Mesendoderm (in vitro differentiated cells): Measurements from ENCODE around the gene UBAP2L.
"Not testable (repeated sequence)": the region's sequence is repeated elsewhere in the genome, so short reads cannot be mapped to it uniquely, and the experiment has no call there.

Source experiments
- DNase-seq: peaks from one replicate; pipeline ENCODE4 v3.0.0; 2013
- H2AK5ac ChIP-seq: 2 replicates; pipeline ENCODE4 v1.6.1; 2013; ENCODE audit warnings: low read length, inconsistent platforms
- H2BK120ac ChIP-seq: 2 replicates; pipeline ENCODE4 v1.6.1; 2013; ENCODE audit warnings: low read depth, mild to moderate bottlenecking, low read length, moderate library complexity, mixed read lengths
- H2BK15ac ChIP-seq: replicated peaks from 2 replicates; pipeline ENCODE4 v1.6.1; 2013; ENCODE audit warnings: low read depth, mild to moderate bottlenecking, moderate library complexity
- H2BK5ac ChIP-seq: 2 replicates; pipeline ENCODE4 v1.6.1; 2013; ENCODE audit warnings: low read length, inconsistent platforms
- H3K18ac ChIP-seq: 2 replicates; pipeline ENCODE4 v1.6.1; 2013; ENCODE audit warnings: mild to moderate bottlenecking, low read length, mixed read lengths
- H3K23ac ChIP-seq: one replicate; pipeline ENCODE4 v1.6.1; 2013; ENCODE audit warnings: low read length
- H3K27ac ChIP-seq: 2 replicates; pipeline ENCODE4 v1.5.1; 2013; ENCODE audit warnings: low read depth, mild to moderate bottlenecking, inconsistent platforms, low read length, moderate library complexity
- H3K27me3 ChIP-seq: 2 replicates; pipeline ENCODE4 v1.6.1; 2013; ENCODE audit warnings: low read length, control low read depth, mild to moderate bottlenecking, inconsistent platforms; ENCODE audit not compliant: insufficient read depth, poor library complexity
- H3K36me3 ChIP-seq: 2 replicates; pipeline ENCODE4 v1.6.1; 2013; ENCODE audit warnings: low read length, inconsistent platforms; ENCODE audit not compliant: control insufficient read depth, insufficient read depth
- H3K4ac ChIP-seq: one replicate; pipeline ENCODE4 v1.6.1; 2013; ENCODE audit warnings: low read depth, mild to moderate bottlenecking, low read length, moderate library complexity
- H3K4me1 ChIP-seq: 2 replicates; pipeline ENCODE4 v1.6.1; 2013; ENCODE audit warnings: low read depth, low read length, inconsistent platforms; ENCODE audit not compliant: control insufficient read depth
- H3K4me2 ChIP-seq: 2 replicates; pipeline ENCODE4 v1.6.1; 2013; ENCODE audit warnings: low read length
- H3K4me3 ChIP-seq: 2 replicates; pipeline ENCODE4 v1.5.1; 2013; ENCODE audit warnings: mild to moderate bottlenecking, low read length
- H3K56ac ChIP-seq: one replicate; pipeline ENCODE4 v1.6.1; 2013; ENCODE audit warnings: low read length
- H3K79me1 ChIP-seq: 2 replicates; pipeline ENCODE4 v1.6.1; 2013; ENCODE audit warnings: low read length, inconsistent platforms
- H3K79me2 ChIP-seq: 2 replicates; pipeline ENCODE4 v1.6.1; 2013; ENCODE audit warnings: mild to moderate bottlenecking, low read length; ENCODE audit not compliant: control insufficient read depth, insufficient read depth
- H3K9ac ChIP-seq: 2 replicates; pipeline ENCODE4 v1.6.1; 2013; ENCODE audit warnings: low read length, inconsistent platforms
- H4K5ac ChIP-seq: one replicate; pipeline ENCODE4 v1.6.1; 2013; ENCODE audit warnings: low read length
- H4K8ac ChIP-seq: one replicate; pipeline ENCODE4 v1.6.1; 2013; ENCODE audit warnings: low read depth, mild to moderate bottlenecking, control low read depth, low read length, moderate library complexity
- WGBS: extraction: QIAGEN DNeasy Blood & Tissue Kit; methylation state at CpG from one replicate; pipeline ENCODE4 v1.1.7; 2013; ENCODE audit warnings: low lambda C conversion rate, missing lambda C conversion rate; ENCODE audit not compliant: insufficient coverage; ENCODE audit errors: extremely low coverage; 5-methylcytosine and 5-hydroxymethylcytosine counted together

UBAP2L gene

DNA sequence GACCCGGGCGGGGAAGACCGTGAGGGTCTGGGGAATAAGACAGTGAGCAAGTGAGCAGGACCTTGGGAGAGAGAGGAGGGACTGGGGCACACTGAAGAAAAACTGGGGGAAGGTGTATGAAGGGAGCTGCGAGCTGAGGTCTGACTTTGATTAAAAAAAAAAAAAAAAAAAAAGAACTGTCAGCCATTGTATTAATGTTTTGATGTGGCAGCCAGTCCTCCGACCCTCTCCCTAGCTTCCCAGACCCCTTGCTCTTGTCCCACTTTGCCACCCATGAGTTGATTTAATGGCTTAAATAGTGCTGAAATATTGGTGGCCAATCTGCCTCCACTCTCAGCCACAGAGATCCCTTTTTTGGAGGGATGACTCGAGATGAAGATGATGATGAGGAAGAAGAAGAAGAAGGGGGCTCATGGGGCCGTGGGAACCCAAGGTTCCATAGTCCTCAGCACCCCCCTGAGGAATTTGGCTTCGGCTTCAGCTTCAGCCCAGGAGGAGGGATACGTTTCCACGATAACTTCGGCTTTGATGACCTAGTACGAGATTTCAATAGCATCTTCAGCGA lies 52.3 kb downstream of the UBAP2L start:
- Histone ChIP-seq H3K4me3 (peak overlapping the region; percentile 73), H2BK15ac (no peak overlapping the region), H3K79me1 (peaks cover 7% of the 10 kb centered on the region), H3K56ac (peak overlapping the region; percentile 97), H3K4me1 (no peaks in the 10 kb centered on the region), H2AK5ac (peak overlapping the region; percentile 98), H3K4me2 (peak overlapping the region; percentile 97), H3K18ac (peak overlapping the region; percentile 86), H3K9ac (peak overlapping the region; percentile 100), H3K27me3 (no peaks in the 10 kb centered on the region), H3K27ac (peak overlapping the region; percentile 31), H3K36me3 (peaks cover 3% of the 10 kb centered on the region), H3K23ac (no peak overlapping the region), H2BK5ac (peak overlapping the region; percentile 21), H2BK120ac (no peak overlapping the region), H4K5ac (peak overlapping the region; percentile 87), H4K8ac (no peak overlapping the region), H3K79me2 (peaks cover 7% of the 10 kb centered on the region), H3K4ac (peak overlapping the region; percentile 87)
- no peak for DNase-seq
- WGBS = no CpG with 5 or more reads among the region's 13 CpGs

DNA sequence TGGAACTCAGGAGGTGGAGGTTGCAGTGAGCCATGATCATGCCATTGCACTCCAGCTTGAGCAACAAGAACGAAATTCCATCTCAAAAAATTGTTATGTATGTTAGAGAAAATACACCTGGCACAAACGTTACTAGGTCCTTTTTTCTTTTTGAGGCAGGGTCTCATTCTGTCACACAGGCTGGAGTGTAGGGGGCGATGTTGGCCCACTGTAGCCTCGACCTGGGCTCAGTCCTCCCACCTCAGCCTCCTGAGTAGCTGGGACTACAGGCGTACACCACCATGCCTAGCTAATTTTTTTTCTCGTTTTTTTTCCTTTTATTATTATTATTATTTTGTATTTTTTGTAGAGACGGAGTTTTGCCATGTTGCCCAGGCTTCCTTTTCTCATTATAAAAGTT lies 56.0 kb downstream of the UBAP2L start:
- Histone ChIP-seq H3K4me2 (no peak overlapping the region), H3K4me1 (no peaks in the 10 kb centered on the region), H2BK120ac (no peak overlapping the region), H3K27me3 (no peaks in the 10 kb centered on the region), H3K4ac (no peak overlapping the region), H3K18ac (no peak overlapping the region), H4K8ac (no peak overlapping the region), H2BK15ac (no peak overlapping the region), H3K79me2 (peaks cover 7% of the 10 kb centered on the region), H2AK5ac (no peak overlapping the region), H3K56ac (no peak overlapping the region), H3K23ac (no peak overlapping the region), H2BK5ac (no peak overlapping the region), H3K79me1 (peaks cover 7% of the 10 kb centered on the region), H4K5ac (no peak overlapping the region), H3K36me3 (peaks cover 3% of the 10 kb centered on the region), H3K27ac (no peak overlapping the region), H3K4me3 (no peak overlapping the region), H3K9ac (no peak overlapping the region)
- no CpG with 5 or more reads among the region's 7 CpGs for WGBS
- peak; percentile 34 for DNase-seq

DNA sequence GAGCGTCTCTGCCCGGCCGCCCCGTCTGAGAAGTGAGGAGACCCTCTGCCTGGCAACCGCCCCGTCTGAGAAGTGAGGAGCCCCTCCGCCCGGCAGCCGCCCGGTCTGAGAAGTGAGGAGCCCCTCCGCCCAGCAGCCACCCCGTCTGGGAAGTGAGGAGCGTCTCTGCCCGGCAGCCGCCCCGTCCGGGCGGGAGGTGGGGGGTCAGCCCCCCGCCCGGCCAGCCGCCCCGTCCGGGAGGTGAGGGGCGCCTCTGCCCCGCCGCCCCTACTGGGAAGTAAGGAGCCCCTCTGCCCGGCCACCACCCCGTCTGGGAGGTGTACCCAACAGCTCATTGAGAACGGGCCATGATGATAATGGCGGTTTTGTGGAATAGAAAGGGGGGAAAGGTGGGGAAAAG lies 66.8 kb downstream of the UBAP2L start:
- not testable (repeated sequence) for H3K23ac ChIP-seq, H4K8ac ChIP-seq, H3K4me2 ChIP-seq, H2BK120ac ChIP-seq, H3K79me1 ChIP-seq, H2BK15ac ChIP-seq, H2AK5ac ChIP-seq, H4K5ac ChIP-seq, H3K27ac ChIP-seq, H3K56ac ChIP-seq, H3K27me3 ChIP-seq, H3K79me2 ChIP-seq, H2BK5ac ChIP-seq, DNase-seq, H3K4me3 ChIP-seq, H3K4ac ChIP-seq, H3K36me3 ChIP-seq, H3K4me1 ChIP-seq, H3K9ac ChIP-seq, H3K18ac ChIP-seq
- no CpG with 5 or more reads among the region's 30 CpGs for WGBS

DNA sequence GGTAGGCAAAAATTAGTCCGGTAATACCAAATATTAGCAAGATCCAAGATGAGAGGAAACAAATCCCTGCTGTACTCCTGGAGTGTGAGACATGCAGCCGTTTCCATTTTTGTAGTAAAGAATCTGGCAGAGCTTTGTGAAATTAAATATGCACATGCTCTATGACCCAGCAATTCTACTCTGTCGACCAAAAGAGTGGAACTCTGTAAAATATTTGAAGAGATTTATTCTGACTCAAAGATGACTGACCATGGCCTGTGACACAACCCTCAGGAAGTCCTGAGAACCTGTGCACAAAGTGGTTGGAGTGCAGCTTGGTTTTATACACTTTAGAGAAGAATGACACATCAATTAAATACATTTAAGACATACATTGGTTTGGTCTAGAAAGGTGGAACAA lies 67.9 kb downstream of the UBAP2L start:
- H3K27ac ChIP-seq = no peak overlapping the region
- no CpG with 5 or more reads among the region's 3 CpGs for WGBS
- no peaks in the 10 kb centered on the region for H3K27me3 ChIP-seq
- H3K18ac ChIP-seq = no peak overlapping the region
- no peak overlapping the region for H3K4me2 ChIP-seq
- H3K4me1 ChIP-seq = no peaks in the 10 kb centered on the region
- H3K36me3 ChIP-seq = no peaks in the 10 kb centered on the region
- no peak overlapping the region for H2AK5ac ChIP-seq
- H3K79me2 ChIP-seq = no peaks in the 10 kb centered on the region
- no peak overlapping the region for H4K5ac ChIP-seq
- H3K9ac ChIP-seq = no peak overlapping the region
- no peak overlapping the region for H3K56ac ChIP-seq
- DNase-seq = no peak
- H3K4me3 ChIP-seq = no peak overlapping the region
- no peak overlapping the region for H3K23ac ChIP-seq
- no peak overlapping the region for H3K4ac ChIP-seq
- H2BK120ac ChIP-seq = no peak overlapping the region
- no peaks in the 10 kb centered on the region for H3K79me1 ChIP-seq
- no peak overlapping the region for H2BK5ac ChIP-seq
- H2BK15ac ChIP-seq = no peak overlapping the region
- H4K8ac ChIP-seq = no peak overlapping the region

DNA sequence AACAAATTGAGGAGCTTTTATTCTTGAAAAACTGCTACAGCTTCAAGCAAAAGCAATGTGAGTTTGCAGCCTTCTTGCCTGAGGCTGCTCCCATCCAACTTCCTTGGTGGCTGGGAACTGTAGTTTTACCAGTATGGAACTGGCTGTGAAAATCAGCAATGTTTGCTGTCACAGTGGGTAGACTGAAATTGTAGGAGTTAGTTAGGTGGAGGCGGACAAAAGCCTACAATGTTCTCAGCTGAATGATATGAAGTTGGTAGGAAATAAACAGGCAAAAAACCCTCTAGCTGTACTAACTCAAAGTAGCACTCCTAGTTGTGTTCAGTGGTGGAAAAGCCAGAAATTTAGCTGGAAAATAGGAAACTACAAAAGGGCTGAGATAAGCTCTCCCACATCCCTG lies 70.2 kb downstream of the UBAP2L start:
- H3K4me1 ChIP-seq = no peaks in the 10 kb centered on the region

More for the DNA sequence above, 70.2 kb downstream of the UBAP2L start:
- no peaks in the 10 kb centered on the region for H3K79me1 ChIP-seq
- H3K27me3 ChIP-seq = no peaks in the 10 kb centered on the region
- H2BK5ac ChIP-seq = no peak overlapping the region
- H4K5ac ChIP-seq = no peak overlapping the region
- no peak overlapping the region for H2BK15ac ChIP-seq
- no peak overlapping the region for H3K4me2 ChIP-seq
- H3K18ac ChIP-seq = no peak overlapping the region
- H3K9ac ChIP-seq = no peak overlapping the region
- H3K36me3 ChIP-seq = no peaks in the 10 kb centered on the region
- H3K27ac ChIP-seq = no peak overlapping the region
- no peak for DNase-seq
- no CpG with 5 or more reads among the region's 1 CpG for WGBS
- H2AK5ac ChIP-seq = no peak overlapping the region
- no peak overlapping the region for H3K4me3 ChIP-seq
- no peak overlapping the region for H3K23ac ChIP-seq
- no peak overlapping the region for H3K56ac ChIP-seq
- no peak overlapping the region for H4K8ac ChIP-seq
- H2BK120ac ChIP-seq = peak overlapping the region; percentile 28
- H3K79me2 ChIP-seq = no peaks in the 10 kb centered on the region
- H3K4ac ChIP-seq = no peak overlapping the region
